Myocyte (in vitro differentiated cells): ENCODE measurements around the gene SLC20A1. TPM values are rescaled to one million over a fixed set of nuclear protein-coding genes. Genes with fewer than 3 reads are reported as not detected.
"Not testable (repeated sequence)": the region's sequence is repeated elsewhere in the genome, so short reads cannot be mapped to it uniquely, and the experiment has no call there.

Source experiments
- DNase-seq: peaks from one replicate; pipeline ENCODE4 v3.0.0-alpha.2; 2012; ENCODE audit warnings: low read depth
- total RNA-seq: library from RNA; depleted of rRNA; stranded (reverse); fragments of >200 nt; gene quantifications from 2 replicates; pipeline ENCODE4 v1.2.3, GENCODE V29; 2014

SLC20A1 gene
- total RNA-seq, 1 donor from 2014 or later = 36.8 TPM

DNA sequence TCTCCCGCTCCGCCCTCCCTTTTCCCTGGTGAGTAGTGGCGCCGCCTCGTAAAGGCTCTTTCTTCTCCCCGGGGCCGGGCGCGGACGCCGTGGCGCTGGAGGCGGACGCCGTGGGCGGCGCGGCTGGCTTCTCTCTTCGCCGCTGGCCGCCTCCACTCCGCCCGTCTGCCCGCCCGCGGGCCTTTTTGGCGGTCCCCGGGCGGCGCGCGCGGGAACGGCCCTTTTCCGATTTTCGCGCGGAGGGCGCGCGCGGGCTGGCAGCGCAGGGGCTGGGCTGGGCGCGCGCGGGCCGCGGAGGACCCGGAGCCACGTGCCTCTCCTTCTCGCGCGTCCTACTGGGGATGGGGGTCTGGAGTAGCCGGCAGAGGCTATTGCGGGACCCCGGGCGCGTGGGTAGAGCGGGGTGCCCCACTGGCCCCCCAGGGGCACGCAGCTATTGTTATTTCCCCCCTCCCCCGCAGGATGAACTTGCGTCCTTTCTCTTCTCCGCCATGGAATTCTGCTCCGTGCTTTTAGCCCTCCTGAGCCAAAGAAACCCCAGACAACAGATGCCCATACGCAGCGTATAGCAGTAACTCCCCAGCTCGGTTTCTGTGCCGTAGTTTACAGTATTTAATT is 472 bp downstream of the SLC20A1 start:
- peak; percentile 46 for DNase-seq

DNA sequence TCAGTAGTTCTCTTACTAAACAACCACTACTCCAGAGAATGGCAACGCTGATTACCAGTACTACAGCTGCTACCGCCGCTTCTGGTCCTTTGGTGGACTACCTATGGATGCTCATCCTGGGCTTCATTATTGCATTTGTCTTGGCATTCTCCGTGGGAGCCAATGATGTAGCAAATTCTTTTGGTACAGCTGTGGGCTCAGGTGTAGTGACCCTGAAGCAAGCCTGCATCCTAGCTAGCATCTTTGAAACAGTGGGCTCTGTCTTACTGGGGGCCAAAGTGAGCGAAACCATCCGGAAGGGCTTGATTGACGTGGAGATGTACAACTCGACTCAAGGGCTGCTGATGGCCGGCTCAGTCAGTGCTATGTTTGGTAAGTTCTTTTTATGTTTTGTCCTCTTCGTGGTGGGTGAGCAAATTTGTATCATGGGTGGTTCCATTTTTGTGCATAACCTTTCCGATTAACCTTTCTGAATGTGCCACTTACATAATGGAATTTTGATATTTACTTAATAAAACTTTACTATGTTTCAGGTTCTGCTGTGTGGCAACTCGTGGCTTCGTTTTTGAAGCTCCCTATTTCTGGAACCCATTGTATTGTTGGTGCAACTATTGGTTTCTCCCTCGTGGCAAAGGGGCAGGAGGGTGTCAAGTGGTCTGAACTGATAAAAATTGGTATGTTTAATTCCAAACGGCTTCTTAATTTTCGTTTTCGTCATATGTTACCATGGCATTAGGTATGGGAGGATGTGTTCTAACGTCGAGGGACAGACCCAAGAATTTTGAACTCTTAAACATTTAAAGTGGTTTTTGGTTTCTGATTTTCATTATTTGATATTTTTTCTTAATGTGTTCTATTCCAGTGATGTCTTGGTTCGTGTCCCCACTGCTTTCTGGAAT is 1.3 kb downstream of the SLC20A1 start:
- DNase-seq = peak; percentile 28

DNA sequence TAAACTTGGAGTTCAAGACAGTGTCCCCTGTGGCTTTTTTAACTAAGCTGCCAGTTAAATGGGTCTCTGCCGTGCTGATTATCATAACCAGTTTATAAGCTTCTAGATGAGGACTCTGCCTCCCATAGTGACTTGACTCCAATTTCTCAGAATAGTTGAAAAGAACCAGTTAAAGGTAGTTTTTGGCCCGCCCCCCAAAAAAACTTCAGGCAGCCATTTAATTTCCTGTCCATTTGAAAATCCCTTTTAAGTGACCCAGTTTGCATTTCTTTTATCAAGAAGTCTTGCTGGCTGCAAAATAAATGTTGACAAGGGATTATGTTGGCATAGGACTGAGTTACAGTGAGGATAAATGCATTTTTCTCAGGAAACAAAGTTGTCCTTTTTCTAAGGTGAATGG is 2.3 kb downstream of the SLC20A1 start:
- DNase-seq = no peak

DNA sequence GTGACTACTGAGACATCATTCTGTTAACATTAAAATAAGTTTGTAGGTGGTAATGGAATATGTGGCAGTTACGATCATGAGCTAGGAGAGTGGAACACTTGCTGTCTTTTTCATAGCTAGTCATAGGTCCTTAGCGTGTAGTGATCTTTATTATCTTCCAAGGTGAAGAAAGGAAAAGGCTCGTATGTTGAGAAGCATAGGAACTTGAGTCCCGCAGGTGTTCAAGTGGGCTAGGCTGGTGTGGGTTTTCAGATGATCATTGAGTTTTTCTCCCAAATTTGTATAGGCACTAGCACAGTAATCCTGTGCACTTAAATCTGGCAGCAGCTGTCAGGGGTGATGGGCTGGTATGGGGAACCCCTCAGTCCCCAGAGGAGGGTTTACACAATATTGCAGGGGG is 10.9 kb downstream of the SLC20A1 start:
- DNase-seq = no peak

DNA sequence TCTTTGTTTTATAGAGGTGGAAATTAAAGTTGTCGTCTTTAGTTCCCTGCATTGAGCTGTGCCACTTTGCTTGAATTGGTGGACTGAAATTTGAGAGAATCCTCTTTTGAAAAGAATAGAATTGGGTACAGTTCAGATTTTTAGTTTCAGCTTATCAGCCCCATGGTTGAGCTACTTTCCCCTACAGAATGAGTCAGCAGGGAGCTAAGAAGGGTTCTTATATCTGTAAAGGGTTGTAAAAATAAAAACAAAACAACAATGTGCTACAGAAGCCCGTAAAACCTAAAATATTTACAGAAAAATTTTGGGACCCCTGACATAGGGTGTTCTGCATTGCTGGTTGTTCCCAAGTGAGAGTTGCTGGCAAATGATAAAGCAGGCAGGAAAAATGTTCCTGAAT is 12.6 kb downstream of the SLC20A1 start:
- no peak for DNase-seq

DNA sequence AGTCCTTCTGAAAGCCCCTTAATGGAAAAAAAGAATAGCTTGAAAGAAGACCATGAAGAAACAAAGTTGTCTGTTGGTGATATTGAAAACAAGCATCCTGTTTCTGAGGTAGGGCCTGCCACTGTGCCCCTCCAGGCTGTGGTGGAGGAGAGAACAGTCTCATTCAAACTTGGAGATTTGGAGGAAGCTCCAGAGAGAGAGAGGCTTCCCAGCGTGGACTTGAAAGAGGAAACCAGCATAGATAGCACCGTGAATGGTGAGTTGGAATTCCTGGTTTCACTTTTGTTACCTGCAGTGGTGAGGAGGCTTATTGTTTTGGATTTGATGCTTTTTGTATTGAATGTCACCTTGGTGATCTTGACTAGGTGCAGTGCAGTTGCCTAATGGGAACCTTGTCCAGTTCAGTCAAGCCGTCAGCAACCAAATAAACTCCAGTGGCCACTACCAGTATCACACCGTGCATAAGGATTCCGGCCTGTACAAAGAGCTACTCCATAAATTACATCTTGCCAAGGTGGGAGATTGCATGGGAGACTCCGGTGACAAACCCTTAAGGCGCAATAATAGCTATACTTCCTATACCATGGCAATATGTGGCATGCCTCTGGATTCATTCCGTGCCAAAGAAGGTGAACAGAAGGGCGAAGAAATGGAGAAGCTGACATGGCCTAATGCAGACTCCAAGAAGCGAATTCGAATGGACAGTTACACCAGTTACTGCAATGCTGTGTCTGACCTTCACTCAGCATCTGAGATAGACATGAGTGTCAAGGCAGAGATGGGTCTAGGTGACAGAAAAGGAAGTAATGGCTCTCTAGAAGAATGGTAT is 13.3 kb downstream of the SLC20A1 start:
- no peak for DNase-seq

GRCh38 chr2:112660138-112660537 is 14.4 kb downstream of the SLC20A1 start:
- no peak for DNase-seq

- DNase-seq = no peak
Measured at GRCh38 chr2:112661656-112662305, 16.0 kb downstream of the SLC20A1 start.

GRCh38 chr2:112662704-112663103 is 17.0 kb downstream of the SLC20A1 start:
- no peak for DNase-seq

DNA sequence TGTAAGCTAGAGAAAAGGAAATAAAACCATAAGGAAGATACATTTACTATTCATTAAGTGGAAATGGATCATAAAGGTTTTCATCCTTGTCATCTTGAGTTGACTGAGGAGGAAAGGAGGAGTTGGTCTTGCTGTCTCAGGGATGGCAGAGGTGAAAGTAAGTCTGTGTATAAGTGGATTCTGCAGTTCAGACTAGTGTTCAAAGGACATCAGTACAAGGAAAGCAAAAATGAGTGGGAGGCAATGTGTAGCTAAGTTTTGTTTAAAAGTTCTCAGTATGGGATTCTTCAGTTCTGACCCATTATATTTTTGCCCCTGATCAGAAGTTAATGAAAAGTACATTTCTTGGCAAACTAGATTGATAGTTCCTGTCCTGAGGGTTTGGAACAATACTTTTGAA is 18.9 kb downstream of the SLC20A1 start:
- no peak for DNase-seq

- peak; percentile 28 for DNase-seq
Measured at GRCh38 chr2:112665113-112665780, 19.5 kb downstream of the SLC20A1 start.

DNA sequence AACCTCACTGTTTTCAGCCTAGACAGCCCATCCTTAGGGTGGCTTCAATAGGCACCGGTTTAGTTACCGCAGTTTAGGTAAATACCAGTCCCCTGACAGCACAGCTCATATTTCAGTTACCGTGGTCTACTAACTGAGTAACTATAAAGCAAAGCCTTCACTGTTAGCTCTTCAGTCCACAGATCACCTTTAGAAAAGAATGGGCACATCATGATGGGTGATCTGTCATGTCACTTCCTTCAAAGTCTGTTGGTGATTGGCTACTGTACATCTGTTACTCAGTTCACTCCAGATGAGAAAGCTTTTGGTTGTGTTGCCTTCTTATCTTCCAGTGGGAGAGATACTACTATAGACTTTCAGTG is 21.0 kb downstream of the SLC20A1 start:
- no peak for DNase-seq

DNA sequence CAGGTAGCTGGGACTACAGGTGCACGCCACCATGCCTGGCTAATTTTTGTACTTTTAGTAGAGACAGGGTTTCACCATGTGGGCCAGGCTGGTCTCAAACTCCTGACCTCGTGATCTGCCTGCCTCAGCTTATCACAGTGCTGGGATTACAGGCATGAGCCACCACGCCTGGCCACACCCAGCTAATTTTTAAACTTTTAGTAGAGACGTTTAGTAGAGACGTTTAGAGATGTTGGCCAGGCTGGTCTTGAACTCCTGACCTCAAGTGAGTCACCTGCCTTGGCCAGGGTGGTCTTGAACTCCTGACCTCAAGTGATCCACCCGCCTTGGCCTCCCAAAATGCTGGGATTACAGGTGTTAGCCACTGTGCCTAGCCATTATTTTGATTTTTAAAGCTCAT is 21.8 kb downstream of the SLC20A1 start:
- DNase-seq = not testable (repeated sequence)

DNA sequence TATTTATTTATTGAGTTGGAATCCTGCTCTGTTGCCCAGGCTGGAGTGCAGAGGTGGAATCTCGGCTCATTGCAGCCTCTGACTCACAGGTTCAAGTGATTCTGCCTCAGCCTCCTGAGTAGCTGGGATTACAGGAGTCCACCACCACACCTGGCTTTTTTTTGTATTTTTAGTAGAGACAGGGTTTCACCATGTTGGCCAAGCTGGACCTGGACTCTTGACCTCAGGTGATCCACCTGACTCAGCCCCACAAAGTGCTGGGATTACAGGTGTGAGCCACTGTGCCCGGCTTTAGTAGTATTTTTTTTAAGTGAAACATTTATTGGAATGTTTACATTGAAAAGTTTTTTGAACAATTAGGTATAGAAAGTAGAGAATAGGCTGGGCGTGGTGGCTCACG is 23.9 kb downstream of the SLC20A1 start:
- no peak for DNase-seq

DNA sequence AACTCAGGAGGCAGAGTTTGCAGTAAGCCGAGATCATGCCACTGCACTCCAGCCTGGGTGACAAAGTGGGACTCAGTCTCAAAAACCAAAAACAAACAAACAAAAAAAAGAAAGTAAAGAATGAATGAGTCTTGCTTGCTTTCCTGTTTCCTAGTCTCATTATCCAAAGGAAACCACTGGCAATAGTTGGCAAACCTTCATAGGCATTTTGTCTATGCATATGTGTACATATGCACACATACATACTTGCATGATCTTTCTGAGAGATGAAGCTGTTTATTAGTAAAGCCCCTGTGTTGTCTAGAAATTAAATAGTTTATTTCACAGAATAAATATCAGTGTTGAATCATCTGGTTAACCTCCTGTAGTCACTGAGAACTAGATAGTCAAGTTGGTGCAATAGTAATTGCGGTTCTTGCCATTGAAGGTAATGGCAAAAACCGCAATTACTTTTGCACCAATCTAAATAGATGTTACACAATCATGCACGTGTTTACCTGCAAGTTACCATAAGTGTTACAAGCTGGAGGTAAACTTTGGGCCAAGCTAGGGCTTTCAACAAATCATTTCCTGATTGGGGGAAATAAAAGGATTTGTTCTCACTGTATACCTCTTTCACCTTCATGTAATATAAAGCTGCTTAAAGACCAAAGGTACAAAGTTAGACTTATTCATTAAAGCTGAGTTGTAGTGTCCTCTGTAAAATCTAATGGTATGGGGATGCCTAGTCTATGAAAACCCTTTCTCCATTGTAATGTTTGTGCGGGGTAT is 24.7 kb downstream of the SLC20A1 start:
- no peak for DNase-seq

DNA sequence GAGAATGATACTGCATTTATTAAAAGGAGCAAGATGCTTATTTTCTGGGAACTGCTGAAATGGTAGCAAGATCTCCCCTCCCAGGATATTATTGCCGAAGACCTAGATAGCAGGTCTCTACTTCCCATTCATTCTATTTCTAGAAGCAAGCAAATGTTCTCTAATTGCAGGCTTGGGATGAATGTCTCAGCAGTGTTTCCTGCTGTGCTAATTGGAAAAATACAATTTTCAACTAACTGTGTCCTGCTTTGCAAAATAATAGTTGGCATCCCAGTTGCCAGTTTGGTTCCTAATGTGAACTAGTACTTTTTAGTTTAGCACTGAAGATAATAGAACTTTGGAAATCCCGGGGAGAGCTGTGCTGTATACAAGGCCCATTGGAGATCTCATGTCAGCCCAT is 26.1 kb downstream of the SLC20A1 start:
- DNase-seq = no peak

DNA sequence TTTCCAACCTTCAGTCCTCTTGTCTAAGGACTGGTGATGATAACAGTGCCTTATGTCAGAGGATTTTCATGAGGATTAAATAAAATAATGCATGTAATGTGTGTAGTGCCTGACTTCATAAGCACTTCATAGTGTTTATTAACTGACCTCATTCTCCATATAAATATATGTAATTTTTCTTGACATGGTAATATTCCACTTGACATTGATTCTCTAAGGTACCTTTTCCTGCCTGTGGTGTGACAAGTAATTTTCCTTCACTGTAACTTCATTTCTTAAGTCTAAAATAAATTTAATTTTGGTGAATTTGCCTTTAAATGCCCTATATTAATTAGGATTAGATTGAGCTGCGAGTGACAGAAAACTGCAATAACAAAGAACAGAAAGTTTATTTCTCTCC is 27.3 kb downstream of the SLC20A1 start:
- no peak for DNase-seq

- no peak for DNase-seq
Measured at GRCh38 chr2:112674229-112674628, 28.5 kb downstream of the SLC20A1 start.

GRCh38 chr2:112679484-112679883 is 33.7 kb downstream of the SLC20A1 start:
- no peak for DNase-seq

DNA sequence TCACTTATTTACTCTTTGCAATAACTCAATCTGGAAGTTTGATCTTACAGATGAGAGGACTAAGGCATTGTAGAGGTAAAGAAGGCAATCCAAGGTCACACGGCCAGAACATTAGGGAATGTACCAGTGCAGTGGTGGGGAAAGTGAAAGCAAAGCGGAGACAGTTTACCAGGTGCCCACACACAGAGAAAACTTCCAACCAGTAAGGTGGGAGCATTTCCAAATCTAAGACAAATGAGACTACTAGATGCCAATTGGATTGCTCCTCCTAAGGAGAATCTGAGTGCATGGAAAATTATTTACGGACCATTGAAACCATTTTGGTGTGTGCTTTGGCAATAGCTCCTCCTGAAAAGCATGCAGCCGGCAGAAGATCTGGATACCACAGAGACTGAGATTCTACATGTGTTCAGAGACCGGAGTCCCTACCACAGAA is 34.9 kb downstream of the SLC20A1 start:
- no peak for DNase-seq
